Measurements from ENCODE around the gene HSPA12B.

Gene HSPA12B

GRCh38 chr20:3729811-3730540 lies 2.5 kb upstream of the HSPA12B start:
- DNase-seq (ENCODE audit: low read depth in 2 of 2) = no peak

GRCh38 chr20:3730803-3731672 lies 1.4 kb upstream of the HSPA12B start:
- no peak for DNase-seq (ENCODE audit: low read depth in 2 of 2)

GRCh38 chr20:3731944-3732326 lies 550 bp upstream of the HSPA12B start:
- DNase-seq (ENCODE audit: low read depth in 2 of 2) = no peak

GRCh38 chr20:3733119-3733995 lies 872 bp downstream of the HSPA12B start:
- DNase-seq (ENCODE audit: low read depth in 2 of 2) = no peak

- DNase-seq (ENCODE audit: low read depth in 2 of 2) = no peak
Observed at GRCh38 chr20:3734111-3734843, 1.8 kb downstream of the HSPA12B start.

- no peak for DNase-seq (ENCODE audit: low read depth in 2 of 2)
Observed at GRCh38 chr20:3735768-3736167, 3.3 kb downstream of the HSPA12B start.

GRCh38 chr20:3738111-3739053 lies 5.9 kb downstream of the HSPA12B start:
- DNase-seq (ENCODE audit: low read depth in 2 of 2) = no peak

GRCh38 chr20:3739054-3739925 lies 6.8 kb downstream of the HSPA12B start:
- DNase-seq (ENCODE audit: low read depth in 2 of 2) = no peak

- DNase-seq (ENCODE audit: low read depth in 2 of 2) = no peak
Observed at GRCh38 chr20:3739926-3740451, 7.5 kb downstream of the HSPA12B start.

- no peak for DNase-seq (ENCODE audit: low read depth in 2 of 2)
Observed at GRCh38 chr20:3740615-3741301, 8.3 kb downstream of the HSPA12B start.

GRCh38 chr20:3741836-3742458 lies 9.5 kb downstream of the HSPA12B start:
- DNase-seq (ENCODE audit: low read depth in 2 of 2) = no peak

GRCh38 chr20:3743251-3743650 lies 10.8 kb downstream of the HSPA12B start:
- no peak for DNase-seq (ENCODE audit: low read depth in 2 of 2)

- DNase-seq (ENCODE audit: low read depth in 2 of 2) = no peak
Observed at GRCh38 chr20:3744037-3744436, 11.6 kb downstream of the HSPA12B start.

GRCh38 chr20:3744806-3745685 lies 12.6 kb downstream of the HSPA12B start:
- DNase-seq (ENCODE audit: low read depth in 2 of 2) = peak; percentile 42 to 59

- no peak for DNase-seq (ENCODE audit: low read depth in 2 of 2)
Observed at GRCh38 chr20:3745686-3746173, 13.2 kb downstream of the HSPA12B start.

GRCh38 chr20:3747471-3747870 lies 15.0 kb downstream of the HSPA12B start:
- no peak for DNase-seq (ENCODE audit: low read depth in 2 of 2)

GRCh38 chr20:3748073-3748472 lies 15.6 kb downstream of the HSPA12B start:
- no peak for DNase-seq (ENCODE audit: low read depth in 2 of 2)

Data from activated CD8-positive, alpha-beta memory T cell treated with anti-CD3 and anti-CD28 coated beads for 4 hours (primary cell).